Sigmoid colon (tissue), 4 donors: ENCODE results near the gene CRLF1.

Source experiments
- CTCF ChIP-seq, 4 experiments: fragments of 450-650 bp in 3 of 4; fragments of 200-600 bp in 1 of 4; IDR thresholded peaks; one replicate each; pipeline ENCODE4 v1.5.1; 2016 to 2019; ENCODE audit warnings: antibody characterized with exemption in 4 of 4, mild to moderate bottlenecking in 3 of 4, moderate library complexity in 2 of 4
- POLR2AphosphoS5 ChIP-seq, 4 donors: sonication (generic); formaldehyde crosslinking; IDR thresholded peaks; one replicate each; pipeline ENCODE4 v1.6.1; 2017; ENCODE audit warnings: antibody characterized with exemption in 4 of 4

- no peak for TF ChIP-seq POLR2AphosphoS5 (IDR thresholded peaks at IDR 0.05)
- no peak for TF ChIP-seq CTCF (IDR thresholded peaks at IDR 0.05)
These were observed 26.3 kb downstream of the CRLF1 start for GRCh38 chr19:18580311-18580710.
